ENCODE results near the gene AACS.

Gene AACS

DNA sequence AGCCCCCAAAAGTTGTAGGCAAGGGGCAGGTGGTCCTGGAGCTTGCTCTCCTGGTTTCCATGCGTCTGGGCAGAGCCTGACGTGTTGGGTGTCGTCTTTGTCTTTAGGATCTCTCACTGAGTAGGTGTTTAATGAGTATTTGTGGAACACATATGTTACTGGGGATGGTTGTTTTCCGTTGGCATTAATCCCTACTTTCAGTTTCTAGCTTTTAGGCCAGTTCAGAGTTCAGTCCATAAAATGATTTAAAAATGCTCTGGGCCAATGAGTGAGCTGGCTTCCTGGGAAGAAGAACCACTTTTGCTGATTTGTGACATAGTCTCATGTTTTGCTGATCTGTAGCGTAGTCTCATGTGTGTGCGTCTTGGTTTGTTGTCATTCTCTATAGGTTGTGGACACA, 10.9 kb downstream of the AACS start:
- no peaks in the 10 kb centered on the region for H3K9me2 ChIP-seq (replicated peaks; ENCODE audit: control insufficient read depth, low read length)
- no peaks in the 10 kb centered on the region for H3K9me3 ChIP-seq (ENCODE audit: control insufficient read depth, insufficient read depth, low read length)
- TF ChIP-seq, protein P1, sequence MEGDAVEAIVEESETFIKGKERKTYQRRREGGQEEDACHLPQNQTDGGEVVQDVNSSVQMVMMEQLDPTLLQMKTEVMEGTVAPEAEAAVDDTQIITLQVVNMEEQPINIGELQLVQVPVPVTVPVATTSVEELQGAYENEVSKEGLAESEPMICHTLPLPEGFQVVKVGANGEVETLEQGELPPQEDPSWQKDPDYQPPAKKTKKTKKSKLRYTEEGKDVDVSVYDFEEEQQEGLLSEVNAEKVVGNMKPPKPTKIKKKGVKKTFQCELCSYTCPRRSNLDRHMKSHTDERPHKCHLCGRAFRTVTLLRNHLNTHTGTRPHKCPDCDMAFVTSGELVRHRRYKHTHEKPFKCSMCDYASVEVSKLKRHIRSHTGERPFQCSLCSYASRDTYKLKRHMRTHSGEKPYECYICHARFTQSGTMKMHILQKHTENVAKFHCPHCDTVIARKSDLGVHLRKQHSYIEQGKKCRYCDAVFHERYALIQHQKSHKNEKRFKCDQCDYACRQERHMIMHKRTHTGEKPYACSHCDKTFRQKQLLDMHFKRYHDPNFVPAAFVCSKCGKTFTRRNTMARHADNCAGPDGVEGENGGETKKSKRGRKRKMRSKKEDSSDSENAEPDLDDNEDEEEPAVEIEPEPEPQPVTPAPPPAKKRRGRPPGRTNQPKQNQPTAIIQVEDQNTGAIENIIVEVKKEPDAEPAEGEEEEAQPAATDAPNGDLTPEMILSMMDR (IDR thresholded peaks at IDR 0.05; ENCODE audit: low read depth, low read length, poor library complexity, severe bottlenecking), result no peak
- TF ChIP-seq EZH2phosphoT487 (IDR thresholded peaks at IDR 0.05; ENCODE audit: borderline replicate concordance, low read length), result no peak
- no peaks in the 10 kb centered on the region for H3K27me3 ChIP-seq (ENCODE audit: control insufficient read depth, low read length)
- H3K79me2 ChIP-seq (ENCODE audit: control insufficient read depth, low read length), result peaks cover 15% of the 10 kb centered on the region
- H3F3A ChIP-seq (ENCODE audit: control insufficient read depth, insufficient read depth), result no peaks in the 10 kb centered on the region
- no peak overlapping the region for H3K4me3 ChIP-seq (ENCODE audit: low read length)
- H3K36me3 ChIP-seq (ENCODE audit: control insufficient read depth, low read length), result peaks cover 21% of the 10 kb centered on the region
- no peak overlapping the region for H3K4me2 ChIP-seq (ENCODE audit: low read length)
- peaks cover 9% of the 10 kb centered on the region for H3K4me1 ChIP-seq (ENCODE audit: control insufficient read depth, low read length)
- no peaks in the 10 kb centered on the region for H4K20me1 ChIP-seq (ENCODE audit: control insufficient read depth, insufficient read depth, low read depth, low read length)
- no peak overlapping the region for H3K27ac ChIP-seq (ENCODE audit: low read depth, low read length)

DNA sequence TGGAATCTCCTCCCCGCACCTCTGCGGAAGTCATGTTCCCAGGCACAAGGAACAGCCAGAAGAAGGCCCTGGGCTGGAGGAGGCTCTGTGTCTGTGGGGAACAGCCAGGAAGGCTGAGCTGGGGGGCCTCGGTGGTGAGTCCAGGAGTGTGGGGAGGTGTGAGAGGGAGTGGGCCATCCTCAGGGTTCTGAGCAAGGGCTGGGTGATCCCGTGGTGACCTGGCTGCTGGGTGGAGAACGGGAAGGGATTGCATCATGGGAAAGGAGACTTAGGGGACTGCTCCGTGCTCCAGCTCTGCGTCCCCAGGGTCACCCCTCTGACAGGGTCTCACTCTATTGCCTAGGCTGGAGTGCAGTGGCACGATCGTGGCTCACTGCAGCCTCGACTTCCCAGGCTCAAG, 13.8 kb downstream of the AACS start:
- no peak overlapping the region for H3K4me2 ChIP-seq (ENCODE audit: low read length)
- peaks cover 23% of the 10 kb centered on the region for H3K36me3 ChIP-seq (ENCODE audit: control insufficient read depth, low read length)
- peaks cover 14% of the 10 kb centered on the region for H3K4me1 ChIP-seq (ENCODE audit: control insufficient read depth, low read length)
- no peaks in the 10 kb centered on the region for H3F3A ChIP-seq (ENCODE audit: control insufficient read depth, insufficient read depth)
- no peaks in the 10 kb centered on the region for H3K27me3 ChIP-seq (ENCODE audit: control insufficient read depth, low read length)
- H3K79me2 ChIP-seq (ENCODE audit: control insufficient read depth, low read length), result no peaks in the 10 kb centered on the region
- no peaks in the 10 kb centered on the region for H4K20me1 ChIP-seq (ENCODE audit: control insufficient read depth, insufficient read depth, low read depth, low read length)
- H3K4me3 ChIP-seq (ENCODE audit: low read length), result no peak overlapping the region
- no peaks in the 10 kb centered on the region for H3K9me3 ChIP-seq (ENCODE audit: control insufficient read depth, insufficient read depth, low read length)
- H3K27ac ChIP-seq (ENCODE audit: low read depth, low read length), result no peak overlapping the region
- no peaks in the 10 kb centered on the region for H3K9me2 ChIP-seq (replicated peaks; ENCODE audit: control insufficient read depth, low read length)
- no peak for TF ChIP-seq EZH2phosphoT487 (IDR thresholded peaks at IDR 0.05; ENCODE audit: borderline replicate concordance, low read length)
- TF ChIP-seq, protein P1 (IDR thresholded peaks at IDR 0.05; ENCODE audit: low read depth, low read length, poor library complexity, severe bottlenecking), result no peak

DNA sequence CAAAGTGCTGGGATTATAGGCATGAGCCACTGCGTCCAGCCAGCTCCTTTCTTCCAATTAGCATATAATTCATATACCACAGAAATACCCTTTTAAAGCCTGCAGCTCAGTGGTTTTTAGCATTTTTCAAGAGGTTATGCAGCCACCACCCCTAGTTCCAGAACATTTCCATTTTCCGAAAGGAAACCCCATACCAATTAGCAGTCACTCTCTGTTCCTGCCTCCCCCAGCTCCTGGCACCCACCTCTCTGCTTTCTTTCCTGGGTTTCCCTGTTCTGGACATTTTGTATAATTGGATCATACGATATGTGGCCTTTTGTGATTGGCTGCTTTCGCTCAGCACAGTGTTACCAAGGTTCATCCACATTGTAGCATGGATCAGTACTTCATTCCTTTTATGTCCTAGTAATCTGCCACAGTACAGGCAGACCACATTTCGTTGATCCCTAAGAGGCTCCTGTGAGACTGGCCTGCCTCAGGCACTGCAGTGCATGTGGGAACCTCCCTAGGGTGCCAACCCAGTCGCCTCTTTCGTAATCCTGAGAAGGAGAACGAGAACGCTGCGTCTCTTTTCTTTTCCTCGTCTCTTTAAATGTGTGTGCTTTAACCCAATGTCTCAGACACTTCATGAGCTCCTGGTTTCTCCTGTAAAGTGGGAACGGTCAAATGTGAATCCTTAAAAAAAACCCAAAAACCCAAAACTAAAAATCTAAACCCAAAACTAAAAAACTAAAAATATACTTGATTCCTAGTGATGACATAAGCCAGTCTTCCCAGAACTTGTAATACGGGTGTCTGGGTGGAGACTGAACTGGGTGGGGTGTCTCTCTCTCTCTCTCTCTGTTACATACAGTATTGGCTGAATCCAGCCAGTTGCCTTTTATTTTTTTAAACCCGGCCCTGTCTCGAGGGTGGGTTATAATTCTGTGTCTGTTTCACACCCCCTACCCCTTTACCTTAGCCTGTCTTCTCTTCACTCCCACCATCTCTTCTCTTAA, 14.7 kb downstream of the AACS start:
- Histone ChIP-seq H3K9me3 (ENCODE audit: control insufficient read depth, insufficient read depth, low read length) (no peaks in the 10 kb centered on the region), H3K4me3 (ENCODE audit: low read length) (no peak overlapping the region), H4K20me1 (ENCODE audit: control insufficient read depth, insufficient read depth, low read depth, low read length) (no peaks in the 10 kb centered on the region), H3K27ac (ENCODE audit: low read depth, low read length) (no peak overlapping the region), H3F3A (ENCODE audit: control insufficient read depth, insufficient read depth) (no peaks in the 10 kb centered on the region), H3K36me3 (ENCODE audit: control insufficient read depth, low read length) (peaks cover 24% of the 10 kb centered on the region), H3K9me2 (replicated peaks; ENCODE audit: control insufficient read depth, low read length) (no peaks in the 10 kb centered on the region), H3K4me1 (ENCODE audit: control insufficient read depth, low read length) (peaks cover 14% of the 10 kb centered on the region), H3K27me3 (ENCODE audit: control insufficient read depth, low read length) (no peaks in the 10 kb centered on the region), H3K79me2 (ENCODE audit: control insufficient read depth, low read length) (no peaks in the 10 kb centered on the region), H3K4me2 (ENCODE audit: low read length) (no peak overlapping the region)
- TF ChIP-seq EZH2phosphoT487 (IDR thresholded peaks at IDR 0.05; ENCODE audit: borderline replicate concordance, low read length), result no peak
- TF ChIP-seq, protein P1 (IDR thresholded peaks at IDR 0.05; ENCODE audit: low read depth, low read length, poor library complexity, severe bottlenecking), result no peak

Measured in DOHH2 (cell line).